ENCODE results near the gene CDKN2B-AS1.

- no peak for TF ChIP-seq CTCF (IDR thresholded peaks at IDR 0.05)
- TF ChIP-seq EZH2 (IDR thresholded peaks at IDR 0.05; ENCODE audit: borderline replicate concordance, insufficient read depth, low read depth, low read length, poor library complexity, severe bottlenecking) = no peak
Measured at GRCh38 chr9:22158271-22158670, 163.7 kb downstream of the CDKN2B-AS1 start.
